HepG2 (cell line): ENCODE results near the gene KCNAB1. TPM values are rescaled to one million over a fixed set of nuclear protein-coding genes. Genes with fewer than 3 reads are reported as not detected.

Source experiments
- ATAC-seq: fragments of 200-7000 bp; cut with Tn5 transposase; 3 replicates; pipeline ENCODE4 v1.9.1; 2020; ENCODE audit warnings: mild to moderate bottlenecking, moderate library complexity
- BruUV-seq: library from RNA; stranded (reverse); fragments of 400-500 nt; replicated peaks from 2 replicates; lab custom pipeline; 2021; lab: Mats Ljungman, UMichigan
- CTCF ChIA-PET: fragments of 300-600 bp; formaldehyde crosslinking; extraction: SDS; loops from one replicate; lab custom pipeline; 2021; ENCODE audit warnings: low total read pairs, inconsistent platforms, low intra/inter-chr PET ratio; lab: Yijun Ruan, JAX
- POLR2A ChIA-PET: fragments of 350-600 bp; sonication (Branson Sonifier 250); formaldehyde crosslinking; loops from one replicate; lab custom pipeline; 2020; ENCODE audit warnings: antibody characterized with exemption, inconsistent platforms; lab: Yijun Ruan, JAX
- DNase-seq: peaks from one replicate; pipeline ENCODE4 v3.0.0-alpha.2; 2015; ENCODE audit warnings: low spot score
- FAIRE-seq: peaks from 3 replicates; lab custom pipeline; 2011; peaks lifted over from hg19 to GRCh38; lab: Jason Lieb, UNC
- H2AFZ ChIP-seq: one replicate; pipeline ENCODE4 v1.6.1; 2011; ENCODE audit warnings: low read length, inconsistent platforms
- H3K27ac ChIP-seq: fragments of 300-600 bp; 3 replicates; pipeline ENCODE4 v1.8.0; 2011; ENCODE audit warnings: mixed run types, mild to moderate bottlenecking, mixed read lengths, low read length, inconsistent platforms; ENCODE audit not compliant: insufficient read depth; ENCODE audit errors: extremely low read length
- H3K27me3 ChIP-seq, 2 experiments: fragments of 200-600 bp in 1 of 2; 2 replicates in 1 of 2; 3 replicates in 1 of 2; pipeline versions ENCODE4 v1.6.0 to v1.8.0; 2011; ENCODE audit warnings: low read length in 2 of 2, mild to moderate bottlenecking in 2 of 2, moderate library complexity in 2 of 2, inconsistent platforms in 1 of 2; ENCODE audit not compliant: insufficient read depth in 2 of 2, control insufficient read depth in 1 of 2
- H3K36me3 ChIP-seq, 2 experiments: fragments of 200-600 bp in 1 of 2; replicated peaks in 1 of 2; 2 replicates in 1 of 2; 3 replicates in 1 of 2; pipeline versions ENCODE4 v1.5.1 to v1.8.0; 2011; ENCODE audit warnings: low read length in 2 of 2, inconsistent platforms in 1 of 2; ENCODE audit not compliant: insufficient read depth in 2 of 2, control insufficient read depth in 1 of 2
- H3K4me1 ChIP-seq: 2 replicates; pipeline ENCODE4 v1.5.1; 2012; ENCODE audit warnings: low read length, inconsistent platforms; ENCODE audit not compliant: insufficient read depth
- H3K4me2 ChIP-seq: 2 replicates; pipeline ENCODE4 v1.6.0; 2011; ENCODE audit warnings: low read depth, low read length, inconsistent platforms
- H3K4me3 ChIP-seq, 3 experiments: fragments of 200-600 bp in 1 of 3; sonication (generic), shearing (Covaris generic) in 1 of 3; replicated peaks in 1 of 3; 2 replicates each; pipeline ENCODE4 v1.5.1; 2011 to 2016; ENCODE audit warnings: low read length in 3 of 3, inconsistent platforms in 2 of 3, low read depth in 2 of 3, mild to moderate bottlenecking in 2 of 3, control low read depth in 1 of 3, mixed read lengths in 1 of 3; ENCODE audit not compliant: insufficient read depth in 1 of 3
- H3K79me2 ChIP-seq: one replicate; pipeline ENCODE4 v1.6.1; 2011; ENCODE audit warnings: low read length, inconsistent platforms; ENCODE audit not compliant: insufficient read depth
- H3K9ac ChIP-seq: 2 replicates; pipeline ENCODE4 v1.6.0; 2011; ENCODE audit warnings: mild to moderate bottlenecking, low read depth, low read length, inconsistent platforms; ENCODE audit not compliant: insufficient read depth
- H3K9me3 ChIP-seq: 2 replicates; pipeline ENCODE4 v1.5.1; 2012; ENCODE audit warnings: mild to moderate bottlenecking, low read length
- H4K20me1 ChIP-seq: 2 replicates; pipeline ENCODE4 v1.6.0; 2011; ENCODE audit warnings: inconsistent platforms, mild to moderate bottlenecking, low read length, moderate library complexity; ENCODE audit not compliant: insufficient read depth
- BCLAF1 ChIP-seq: fragments of 450-650 bp; IDR thresholded peaks from 2 replicates; pipeline ENCODE4 v1.6.1; 2017; ENCODE audit warnings: mild to moderate bottlenecking
- CBX1 ChIP-seq: IDR thresholded peaks from one replicate; pipeline ENCODE4 v1.6.1; 2016; ENCODE audit warnings: antibody characterized with exemption, low read depth
- CENPX ChIP-seq: sonication (generic); formaldehyde crosslinking; IDR thresholded peaks from 2 replicates; pipeline ENCODE4 v1.9.0; 2021; ENCODE audit warnings: mild to moderate bottlenecking, missing genetic modification reagents, moderate library complexity
- SMAD9 ChIP-seq: sonication (generic); formaldehyde crosslinking; IDR thresholded peaks from 2 replicates; pipeline ENCODE4 v1.5.1; 2020; ENCODE audit warnings: mild to moderate bottlenecking, missing genetic modification reagents
- SP4 ChIP-seq: sonication (generic); formaldehyde crosslinking; IDR thresholded peaks from 2 replicates; pipeline ENCODE4 v1.8.1; 2023; ENCODE audit warnings: mild to moderate bottlenecking, missing genetic modification reagents
- ZBTB8A ChIP-seq: sonication (generic); formaldehyde crosslinking; IDR thresholded peaks from 2 replicates; pipeline ENCODE4 v1.4.0; 2020; ENCODE audit warnings: mild to moderate bottlenecking, low read depth, missing genetic modification reagents, borderline replicate concordance
- ZFP37 ChIP-seq: sonication (generic); formaldehyde crosslinking; IDR thresholded peaks from 2 replicates; pipeline ENCODE4 v1.4.0; 2020; ENCODE audit warnings: missing genetic modification reagents, borderline replicate concordance
- WGBS: methylation state at CpG from one replicate; pipeline ENCODE4 v1.1.6; 2017; ENCODE audit warnings: low lambda C conversion rate; 5-methylcytosine and 5-hydroxymethylcytosine counted together
- in situ Hi-C: cut with HindIII; loops from 2 replicates; pipeline ENCODE4 v1.10.0; 2017; ENCODE audit warnings: low pct_unique_long_range_greater_than_20kb; ENCODE audit not compliant: extremely low pct_ligation_motif_present
- intact Hi-C: fragments of 100-400 bp; cut with micrococcal nuclease; formaldehyde crosslinking; loops from one replicate; pipeline ENCODE4 v1.10.0; 2022; ENCODE audit not compliant: unreplicated experiment
- polyA plus RNA-seq, 8 experiments: library from polyadenylated mRNA; depleted of rRNA in 3 of 8; stranded (reverse) in 7 of 8; unstranded in 1 of 8; fragments of >200 nt; fragmentation: Illumina TruSeq in 4 of 8; extraction: Trizol in 4 of 8; gene quantifications; 2 replicates each; pipeline versions ENCODE4 v1.2.1 to v1.2.3, GENCODE V29; 2011 to 2016; ENCODE audit warnings: low read depth in 4 of 8, missing spikeins in 1 of 8, mixed read lengths in 1 of 8; ENCODE audit not compliant: insufficient read depth in 1 of 8
- total RNA-seq, 5 experiments: library from RNA; depleted of rRNA; stranded (reverse); fragments of >200 nt; fragmentation: Illumina TruSeq; extraction: Trizol; gene quantifications; 2 replicates each; pipeline ENCODE4 v1.2.3, GENCODE V29; 2016; ENCODE audit warnings: low read depth in 1 of 5
- TF ChIP-seq, protein P1 (sequence below): sonication (generic); formaldehyde crosslinking; IDR thresholded peaks from 2 replicates; pipeline ENCODE4 v1.4.0; 2020; ENCODE audit warnings: low read depth, mild to moderate bottlenecking, missing genetic modification reagents

Gene KCNAB1
- total and polyA plus RNA-seq, 2 of the 13 experiments (the other 11 are each of a cell fraction or from before 2014, with no cell fraction given): not detected

DNA sequence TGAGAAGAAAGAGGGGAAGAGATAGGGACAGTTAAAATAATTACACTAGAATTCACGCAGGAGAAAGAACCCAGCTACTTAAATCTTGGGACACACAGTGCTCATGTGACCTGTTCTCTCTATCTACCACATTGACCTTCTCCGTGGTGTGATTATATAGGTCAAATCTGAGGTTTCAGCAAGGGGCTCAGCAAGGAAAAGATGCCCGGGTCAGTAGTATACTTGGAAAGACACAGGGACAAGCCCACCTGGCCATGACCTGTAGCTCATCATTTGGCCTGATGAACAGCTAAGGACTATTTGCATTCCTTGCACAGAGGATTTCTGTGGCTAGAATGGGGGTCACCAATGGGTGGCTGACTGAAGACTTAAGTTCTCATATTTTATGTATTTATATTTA is 362.6 kb downstream of the KCNAB1 start (continued):
- TF ChIP-seq ZBTB8A (CRISPR knock-in tag): no peak

DNA sequence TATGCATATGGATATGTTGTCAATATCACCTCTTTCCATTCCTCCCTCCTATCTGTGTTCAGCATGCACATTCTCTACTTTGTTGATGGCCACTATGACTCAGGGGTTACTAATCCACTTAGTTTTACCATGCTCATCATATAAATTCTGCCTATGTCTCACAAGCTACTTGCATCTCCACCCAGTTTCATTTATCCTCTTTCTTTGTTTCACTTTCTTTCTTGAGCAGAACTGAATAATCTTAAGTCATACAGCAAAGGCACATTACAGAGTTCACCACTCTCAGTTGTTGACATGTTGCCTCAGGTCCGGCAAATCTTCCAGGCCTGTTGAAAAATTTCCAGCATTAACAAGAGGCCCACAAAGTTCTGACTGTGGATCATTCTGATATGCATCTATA is 363.0 kb downstream of the KCNAB1 start:
- H3K4me1 ChIP-seq: no peaks in the 10 kb centered on the region
- no peak overlapping the region for H3K4me3 ChIP-seq
- no peaks in the 10 kb centered on the region for H4K20me1 ChIP-seq
- H3K79me2 ChIP-seq: no peaks in the 10 kb centered on the region
- H3K4me2 ChIP-seq: no peak overlapping the region
- H3K27me3 ChIP-seq: no peaks in the 10 kb centered on the region
- no peak overlapping the region for H3K9ac ChIP-seq
- no peaks in the 10 kb centered on the region for H3K9me3 ChIP-seq
- DNase-seq (no peak), ATAC-seq (no peak), FAIRE-seq (no peak)
- CTCF ChIA-PET: no interaction called here
- WGBS: 0% methylated on average over 1 of the region's 1 CpG
- no peak overlapping the region for H3K27ac ChIP-seq
- intact Hi-C loops: no loop called here
- POLR2A ChIA-PET: no interaction called here
- no TSS peak for BruUV-seq
- no peak overlapping the region for H2AFZ ChIP-seq
- no peaks in the 10 kb centered on the region for H3K36me3 ChIP-seq
- in situ Hi-C loops: no loop called here
- TF ChIP-seq CENPX (CRISPR knock-in tag) (no peak), BCLAF1 (no peak), ZFP37 (CRISPR knock-in tag) (no peak), SP4 (CRISPR knock-in tag) (no peak), SMAD9 (CRISPR knock-in tag) (no peak), CBX1 (no peak)
- TF ChIP-seq, protein P1, sequence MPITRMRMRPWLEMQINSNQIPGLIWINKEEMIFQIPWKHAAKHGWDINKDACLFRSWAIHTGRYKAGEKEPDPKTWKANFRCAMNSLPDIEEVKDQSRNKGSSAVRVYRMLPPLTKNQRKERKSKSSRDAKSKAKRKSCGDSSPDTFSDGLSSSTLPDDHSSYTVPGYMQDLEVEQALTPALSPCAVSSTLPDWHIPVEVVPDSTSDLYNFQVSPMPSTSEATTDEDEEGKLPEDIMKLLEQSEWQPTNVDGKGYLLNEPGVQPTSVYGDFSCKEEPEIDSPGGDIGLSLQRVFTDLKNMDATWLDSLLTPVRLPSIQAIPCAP (CRISPR knock-in tag): no peak
